Uterus (tissue), 2 donors: ENCODE data around the gene GCLM.

Source experiments
- CTCF ChIP-seq, 4 experiments: fragments of 200-600 bp in 2 of 4; fragments of 450-650 bp in 2 of 4; sonication (generic) in 2 of 4; IDR thresholded peaks; one replicate each; pipeline ENCODE4 v1.5.1; 2016 to 2019; ENCODE audit warnings: antibody characterized with exemption in 4 of 4, mild to moderate bottlenecking in 2 of 4, moderate library complexity in 1 of 4
- POLR2A ChIP-seq, 2 donors: fragments of 450-650 bp; IDR thresholded peaks; one replicate each; pipeline ENCODE4 v1.6.1; 2016; ENCODE audit warnings: antibody characterized with exemption in 2 of 2, mild to moderate bottlenecking in 1 of 2, moderate library complexity in 1 of 2

- TF ChIP-seq CTCF (IDR thresholded peaks at IDR 0.05) (no peak), POLR2A (IDR thresholded peaks at IDR 0.05) (no peak)
Observed at GRCh38 chr1:93845538-93846205, 63.6 kb downstream of the GCLM start.
